IPS-18a (cell line): ENCODE results near the gene TMED7.

Source experiments
- H3K27ac ChIP-seq: one replicate; pipeline ENCODE4 v1.5.1; 2013; ENCODE audit warnings: low read length
- H3K27me3 ChIP-seq: one replicate; pipeline ENCODE4 v1.6.1; 2013; ENCODE audit warnings: mild to moderate bottlenecking, low read length; ENCODE audit not compliant: control insufficient read depth, insufficient read depth
- H3K36me3 ChIP-seq: one replicate; pipeline ENCODE4 v1.6.1; 2013; ENCODE audit warnings: low read depth, low read length; ENCODE audit not compliant: control insufficient read depth
- H3K4me1 ChIP-seq: one replicate; pipeline ENCODE4 v1.6.1; 2013; ENCODE audit warnings: low read depth, low read length; ENCODE audit not compliant: control insufficient read depth
- H3K4me3 ChIP-seq: one replicate; pipeline ENCODE4 v1.5.1; 2013; ENCODE audit warnings: low read length
- H3K9ac ChIP-seq: one replicate; pipeline ENCODE4 v1.6.1; 2013; ENCODE audit warnings: mild to moderate bottlenecking, low read length, moderate library complexity
- H3K9me3 ChIP-seq: one replicate; pipeline ENCODE4 v1.6.1; 2013; ENCODE audit warnings: low read depth, low read length; ENCODE audit not compliant: control insufficient read depth

TMED7 gene

GRCh38 chr5:115599924-115600323, 25.9 kb downstream of the TMED7 start:
- H3K27ac ChIP-seq = no peak overlapping the region
- H3K27me3 ChIP-seq = no peaks in the 10 kb centered on the region
- no peak overlapping the region for H3K9ac ChIP-seq
- no peak overlapping the region for H3K4me3 ChIP-seq
- H3K36me3 ChIP-seq = no peaks in the 10 kb centered on the region
- H3K9me3 ChIP-seq = no peaks in the 10 kb centered on the region
- H3K4me1 ChIP-seq = peaks cover 4% of the 10 kb centered on the region

GRCh38 chr5:115599502-115599901, 26.3 kb downstream of the TMED7 start:
- H3K4me3 ChIP-seq = no peak overlapping the region

GRCh38 chr5:115594128-115595047, 31.4 kb downstream of the TMED7 start:
- H3K36me3 ChIP-seq = no peaks in the 10 kb centered on the region
- no peak overlapping the region for H3K9ac ChIP-seq
- H3K27ac ChIP-seq = no peak overlapping the region
- H3K27me3 ChIP-seq = no peaks in the 10 kb centered on the region
- no peak overlapping the region for H3K4me3 ChIP-seq
- no peaks in the 10 kb centered on the region for H3K9me3 ChIP-seq
- no peaks in the 10 kb centered on the region for H3K4me1 ChIP-seq

More at GRCh38 chr5:115599502-115599901, 26.3 kb downstream of the TMED7 start:
- H3K9ac ChIP-seq = no peak overlapping the region
- no peak overlapping the region for H3K27ac ChIP-seq
- H3K9me3 ChIP-seq = no peaks in the 10 kb centered on the region
- no peaks in the 10 kb centered on the region for H3K27me3 ChIP-seq
- peaks cover 4% of the 10 kb centered on the region for H3K4me1 ChIP-seq
- no peaks in the 10 kb centered on the region for H3K36me3 ChIP-seq

- Histone ChIP-seq H3K9me3 (no peaks in the 10 kb centered on the region), H3K9ac (no peak overlapping the region), H3K36me3 (no peaks in the 10 kb centered on the region), H3K4me3 (no peak overlapping the region), H3K4me1 (no peaks in the 10 kb centered on the region), H3K27ac (no peak overlapping the region), H3K27me3 (no peaks in the 10 kb centered on the region)
These were observed 36.8 kb downstream of the TMED7 start for GRCh38 chr5:115589043-115589442.

DNA sequence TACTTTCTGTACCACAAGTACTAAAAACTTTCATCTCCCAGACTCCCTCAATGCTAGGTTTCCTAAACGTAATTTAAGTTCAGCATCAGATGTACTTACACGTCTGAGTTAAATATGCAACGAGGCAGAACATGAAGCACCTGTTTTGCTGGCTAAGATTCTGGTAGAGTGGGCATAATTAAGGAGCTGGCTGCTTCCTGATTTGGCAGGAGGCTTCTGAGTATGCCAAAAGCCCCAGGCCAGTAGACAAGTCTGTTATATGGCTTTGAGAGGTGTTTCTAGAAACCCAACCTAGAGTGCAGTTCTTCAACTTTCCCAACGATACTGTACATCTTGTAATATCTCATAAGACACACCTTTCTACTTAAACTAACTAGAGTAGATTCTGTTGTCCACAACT, 37.2 kb downstream of the TMED7 start:
- Histone ChIP-seq H3K27me3 (no peaks in the 10 kb centered on the region), H3K9ac (no peak overlapping the region), H3K9me3 (no peaks in the 10 kb centered on the region), H3K4me1 (no peaks in the 10 kb centered on the region), H3K27ac (no peak overlapping the region), H3K36me3 (no peaks in the 10 kb centered on the region), H3K4me3 (no peak overlapping the region)

DNA sequence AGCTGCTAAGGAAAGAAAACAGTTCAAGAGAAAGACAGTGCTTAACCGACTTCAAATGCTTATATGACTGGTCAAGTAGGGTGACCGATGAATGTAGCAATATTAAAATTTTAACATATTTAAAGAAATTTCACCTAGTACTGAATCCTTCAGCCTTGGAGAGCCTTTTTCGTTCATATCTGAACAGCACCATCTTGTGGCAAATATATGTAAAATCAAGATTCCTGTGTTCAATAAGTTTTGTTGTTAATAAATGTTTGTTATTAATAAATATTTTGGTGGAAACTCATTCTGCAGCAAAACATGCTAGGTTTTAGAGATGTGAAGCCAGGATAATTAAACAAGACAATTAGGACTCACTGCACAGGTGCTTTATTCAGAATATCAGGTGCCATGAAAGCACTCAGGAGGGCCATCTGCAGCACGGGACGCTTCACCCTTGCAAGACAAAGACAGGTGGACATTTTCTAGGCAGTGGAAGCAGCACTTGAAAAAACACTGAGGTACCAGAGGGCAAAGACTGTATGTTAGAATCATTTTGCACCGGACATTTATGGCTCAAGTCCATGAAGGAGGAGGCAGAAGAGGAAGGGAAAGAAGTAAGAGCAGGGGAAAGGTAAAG, 39.2 kb downstream of the TMED7 start:
- Histone ChIP-seq H3K27me3 (no peaks in the 10 kb centered on the region), H3K9ac (no peak overlapping the region), H3K4me3 (no peak overlapping the region), H3K27ac (no peak overlapping the region), H3K9me3 (no peaks in the 10 kb centered on the region), H3K4me1 (no peaks in the 10 kb centered on the region), H3K36me3 (no peaks in the 10 kb centered on the region)

- no peak overlapping the region for H3K27ac ChIP-seq
- H3K4me3 ChIP-seq = no peak overlapping the region
- no peaks in the 10 kb centered on the region for H3K27me3 ChIP-seq
- H3K9me3 ChIP-seq = no peaks in the 10 kb centered on the region
- no peaks in the 10 kb centered on the region for H3K36me3 ChIP-seq
- H3K9ac ChIP-seq = no peak overlapping the region
- no peaks in the 10 kb centered on the region for H3K4me1 ChIP-seq
These were observed 40.6 kb downstream of the TMED7 start for GRCh38 chr5:115585265-115585664.

- no peaks in the 10 kb centered on the region for H3K9me3 ChIP-seq
- no peak overlapping the region for H3K4me3 ChIP-seq
- H3K27me3 ChIP-seq = no peaks in the 10 kb centered on the region
- H3K36me3 ChIP-seq = no peaks in the 10 kb centered on the region
- no peak overlapping the region for H3K27ac ChIP-seq
- no peak overlapping the region for H3K9ac ChIP-seq
- no peaks in the 10 kb centered on the region for H3K4me1 ChIP-seq
These were observed 41.3 kb downstream of the TMED7 start for GRCh38 chr5:115584501-115584900.

DNA sequence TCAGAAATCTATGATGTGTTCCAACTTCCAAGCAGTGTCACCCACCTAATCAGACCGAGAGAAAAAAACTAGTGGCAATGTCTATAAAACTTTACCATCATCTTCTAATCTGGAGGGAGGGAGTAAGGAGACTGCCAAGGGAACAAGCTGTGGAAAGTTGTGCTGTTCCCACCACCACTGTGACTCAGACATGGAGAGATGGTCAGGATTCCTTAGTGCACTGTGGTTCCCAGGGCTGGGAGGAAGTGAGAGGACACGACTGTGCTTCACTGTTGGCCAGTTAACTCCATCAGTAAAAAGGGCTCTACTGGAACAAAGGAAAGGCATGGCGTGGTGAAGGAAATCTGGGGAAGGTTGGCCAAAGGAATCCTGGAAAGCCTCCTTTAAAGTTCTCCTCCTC, 42.4 kb downstream of the TMED7 start:
- Histone ChIP-seq H3K27me3 (no peaks in the 10 kb centered on the region), H3K4me1 (no peaks in the 10 kb centered on the region), H3K4me3 (no peak overlapping the region), H3K27ac (no peak overlapping the region), H3K9ac (no peak overlapping the region), H3K36me3 (no peaks in the 10 kb centered on the region), H3K9me3 (no peaks in the 10 kb centered on the region)

DNA sequence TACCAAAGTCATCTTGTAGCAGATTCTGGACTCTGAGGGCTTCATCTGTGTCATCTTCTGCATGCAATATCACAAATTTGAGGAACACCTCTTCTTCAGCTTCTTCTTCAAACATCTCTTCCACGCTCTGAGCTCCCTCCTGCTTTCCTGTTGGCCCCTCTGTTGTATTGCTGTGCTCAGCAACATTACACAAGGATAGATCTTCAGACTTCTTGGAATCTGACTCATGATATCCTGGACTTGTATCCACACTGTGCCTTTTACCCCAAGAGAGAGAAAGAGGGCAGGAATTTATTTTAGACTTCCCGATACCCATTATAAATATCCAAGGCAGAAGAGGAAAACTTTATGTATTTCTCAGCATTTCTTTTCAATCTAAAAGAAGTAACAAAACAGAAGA, 44.9 kb downstream of the TMED7 start:
- Histone ChIP-seq H3K4me1 (no peaks in the 10 kb centered on the region), H3K27me3 (no peaks in the 10 kb centered on the region), H3K4me3 (no peak overlapping the region), H3K9ac (no peak overlapping the region), H3K9me3 (no peaks in the 10 kb centered on the region), H3K36me3 (no peaks in the 10 kb centered on the region), H3K27ac (no peak overlapping the region)

- Histone ChIP-seq H3K4me1 (no peaks in the 10 kb centered on the region), H3K9me3 (no peaks in the 10 kb centered on the region), H3K36me3 (no peaks in the 10 kb centered on the region), H3K27me3 (no peaks in the 10 kb centered on the region), H3K27ac (no peak overlapping the region), H3K9ac (no peak overlapping the region), H3K4me3 (no peak overlapping the region)
These were observed 46.1 kb downstream of the TMED7 start for GRCh38 chr5:115579747-115580173.

- no peak overlapping the region for H3K4me3 ChIP-seq
- H3K9ac ChIP-seq = no peak overlapping the region
- H3K4me1 ChIP-seq = no peaks in the 10 kb centered on the region
- no peaks in the 10 kb centered on the region for H3K9me3 ChIP-seq
- H3K27me3 ChIP-seq = no peaks in the 10 kb centered on the region
- no peak overlapping the region for H3K27ac ChIP-seq
- H3K36me3 ChIP-seq = no peaks in the 10 kb centered on the region
These were observed 46.6 kb downstream of the TMED7 start for GRCh38 chr5:115579216-115579615.
